Neural cell (in vitro differentiated cells): ENCODE data around the gene SQSTM1. TPM values are rescaled to one million over a fixed set of nuclear protein-coding genes. Genes with fewer than 3 reads are reported as not detected.

ENCODE experiments used
- H2AFZ ChIP-seq: fragments of 200-600, 300-800 bp; sonication (generic), shearing (Covaris generic); 2 replicates; pipeline ENCODE4 v1.6.0; 2014; ENCODE audit warnings: low read depth, mild to moderate bottlenecking, antibody characterized with exemption, low read length, moderate library complexity
- H3F3A ChIP-seq: fragments of 200-600 bp; shearing (Covaris generic); 2 replicates; pipeline ENCODE4 v1.6.1; 2016; ENCODE audit warnings: mild to moderate bottlenecking, moderate library complexity, mixed read lengths, antibody characterized with exemption, low read length; ENCODE audit not compliant: insufficient read depth, poor library complexity, severe bottlenecking
- H3K27ac ChIP-seq: fragments of 200-600, 300-800 bp; sonication (generic), shearing (Covaris generic); 2 replicates; pipeline ENCODE4 v1.5.1; 2014; ENCODE audit warnings: mild to moderate bottlenecking, low read length, moderate library complexity
- H3K27me3 ChIP-seq: fragments of 300-800, 200-600 bp; sonication (generic), shearing (Covaris generic); 2 replicates; pipeline ENCODE4 v1.6.0; 2014; ENCODE audit warnings: mild to moderate bottlenecking, low read depth, low read length, moderate library complexity; ENCODE audit not compliant: insufficient read depth
- H3K36me3 ChIP-seq: fragments of 300-800, 200-600 bp; sonication (generic), shearing (Covaris generic); 2 replicates; pipeline ENCODE4 v1.5.1; 2014; ENCODE audit warnings: mild to moderate bottlenecking, antibody characterized with exemption, low read length, moderate library complexity; ENCODE audit not compliant: insufficient read depth
- H3K4me2 ChIP-seq: fragments of 300-800, 200-600 bp; sonication (generic), shearing (Covaris generic); 2 replicates; pipeline ENCODE4 v1.6.0; 2014; ENCODE audit warnings: mild to moderate bottlenecking, low read length
- H3K4me3 ChIP-seq: fragments of 300-800, 200-600 bp; sonication (generic), shearing (Covaris generic); 2 replicates; pipeline ENCODE4 v1.5.1; 2014; ENCODE audit warnings: mild to moderate bottlenecking, low read length, moderate library complexity
- H3K79me2 ChIP-seq: fragments of 200-600 bp; shearing (Covaris generic); replicated peaks from 2 replicates; pipeline ENCODE4 v1.6.0; 2014; ENCODE audit warnings: mild to moderate bottlenecking, low read length, moderate library complexity; ENCODE audit not compliant: insufficient read depth
- H3K9ac ChIP-seq: fragments of 300-800, 200-600 bp; sonication (generic), shearing (Covaris generic); 2 replicates; pipeline ENCODE4 v1.6.1; 2016; ENCODE audit warnings: mild to moderate bottlenecking, low read length, mixed read lengths
- H3K9me2 ChIP-seq: fragments of 200-600 bp; shearing (Covaris generic); 2 replicates; pipeline ENCODE4 v1.6.1; 2016; ENCODE audit warnings: mild to moderate bottlenecking, low read length, mixed read lengths; ENCODE audit not compliant: insufficient read depth
- H3K9me3 ChIP-seq: fragments of 200-600, 300-800 bp; sonication (generic), shearing (Covaris generic); 2 replicates; pipeline ENCODE4 v1.6.1; 2016; ENCODE audit warnings: mild to moderate bottlenecking, mixed run types, low read length, moderate library complexity, mixed read lengths
- H4K20me1 ChIP-seq: fragments of 200-600 bp; shearing (Covaris generic); 2 replicates; pipeline ENCODE4 v1.6.1; 2016; ENCODE audit warnings: mild to moderate bottlenecking, mixed run types; ENCODE audit not compliant: insufficient read depth
- CTCF ChIP-seq: fragments of 450-650 bp; IDR thresholded peaks from 2 replicates; pipeline ENCODE4 v1.5.1; 2014; ENCODE audit warnings: antibody characterized with exemption, mild to moderate bottlenecking, moderate library complexity; ENCODE audit not compliant: poor library complexity, severe bottlenecking
- EP300 ChIP-seq: fragments of 450-650 bp; conservative IDR thresholded peaks from 2 replicates; pipeline ENCODE4 v1.6.1; 2014; ENCODE audit warnings: antibody characterized with exemption, mild to moderate bottlenecking, moderate library complexity; ENCODE audit not compliant: poor library complexity, severe bottlenecking
- EZH2 ChIP-seq: fragments of 200-600, 300-800 bp; shearing (Covaris generic), sonication (generic); IDR thresholded peaks from 2 replicates; pipeline ENCODE4 v1.6.1; 2014; ENCODE audit warnings: antibody characterized with exemption, low read length, borderline replicate concordance, mild to moderate bottlenecking; ENCODE audit not compliant: insufficient read depth, poor library complexity, severe bottlenecking
- MXI1 ChIP-seq: fragments of 450-650 bp; conservative IDR thresholded peaks from 2 replicates; pipeline ENCODE4 v1.6.1; 2014; ENCODE audit warnings: antibody characterized with exemption, mild to moderate bottlenecking; ENCODE audit not compliant: poor library complexity, severe bottlenecking
- POLR2AphosphoS5 ChIP-seq: IDR thresholded peaks from 2 replicates; pipeline ENCODE4 v1.6.1; 2012
- RAD21 ChIP-seq: fragments of 450-650 bp; conservative IDR thresholded peaks from 2 replicates; pipeline ENCODE4 v1.6.1; 2014; ENCODE audit warnings: antibody characterized with exemption, mild to moderate bottlenecking, moderate library complexity
- REST ChIP-seq: IDR thresholded peaks from 2 replicates; pipeline ENCODE4 v1.6.1; 2012; ENCODE audit warnings: borderline replicate concordance
- SMC3 ChIP-seq: fragments of 450-650 bp; conservative IDR thresholded peaks from 2 replicates; pipeline ENCODE4 v1.6.1; 2014; ENCODE audit warnings: antibody characterized with exemption, mild to moderate bottlenecking, moderate library complexity; ENCODE audit not compliant: poor library complexity
- TAF1 ChIP-seq: IDR thresholded peaks from 2 replicates; pipeline ENCODE4 v1.6.1; 2012; ENCODE audit warnings: low read depth
- polyA plus RNA-seq: library from polyadenylated mRNA; depleted of rRNA; stranded (reverse); fragments of >200 nt; gene quantifications from 2 replicates; pipeline ENCODE4 v1.2.3, GENCODE V29; 2014

The SQSTM1 gene
- polyA plus RNA-seq, 1 donor from 2014 or later = 64.5 TPM

DNA sequence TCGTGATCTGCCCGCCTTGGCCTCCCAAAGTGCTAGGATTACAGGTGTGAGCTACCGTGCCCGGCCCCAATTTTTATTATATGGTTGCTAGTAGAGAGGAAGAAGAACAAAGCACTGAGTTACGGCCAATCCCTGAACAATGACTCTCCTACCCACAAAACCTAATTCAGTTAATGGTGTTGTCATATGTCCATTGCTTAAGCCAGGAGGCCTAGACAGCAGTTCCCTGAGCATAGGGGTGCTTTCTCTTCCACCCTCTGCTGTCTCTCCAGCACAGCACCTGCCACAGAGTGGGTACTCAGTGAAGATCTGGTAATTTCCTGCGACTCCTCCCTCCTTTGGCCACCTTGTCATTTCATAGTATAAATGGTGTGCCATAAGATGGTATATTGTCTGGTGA is 48.4 kb upstream of the SQSTM1 start:
- Histone ChIP-seq H3K27me3 (no peaks in the 10 kb centered on the region), H3K79me2 (no peaks in the 10 kb centered on the region), H3K36me3 (peaks cover 8% of the 10 kb centered on the region), H3F3A (no peaks in the 10 kb centered on the region), H4K20me1 (no peaks in the 10 kb centered on the region), H3K9ac (no peak overlapping the region), H3K4me3 (no peak overlapping the region), H3K9me3 (no peaks in the 10 kb centered on the region), H3K27ac (no peak overlapping the region), H2AFZ (no peak overlapping the region), H3K9me2 (no peaks in the 10 kb centered on the region), H3K4me2 (no peak overlapping the region)
- TF ChIP-seq RAD21 (no peak), MXI1 (no peak), REST (no peak), TAF1 (no peak), SMC3 (no peak), EZH2 (no peak), POLR2AphosphoS5 (no peak), EP300 (no peak), CTCF (no peak)

- H2AFZ ChIP-seq = no peak overlapping the region
- H3K79me2 ChIP-seq = no peaks in the 10 kb centered on the region
- H3K9me3 ChIP-seq = no peaks in the 10 kb centered on the region
- H3K27me3 ChIP-seq = no peaks in the 10 kb centered on the region
- H3K27ac ChIP-seq = no peak overlapping the region
- no peaks in the 10 kb centered on the region for H4K20me1 ChIP-seq
- no peaks in the 10 kb centered on the region for H3F3A ChIP-seq
- no peak for TF ChIP-seq MXI1
- no peak overlapping the region for H3K4me2 ChIP-seq
- H3K36me3 ChIP-seq = peaks cover 8% of the 10 kb centered on the region
- H3K9me2 ChIP-seq = no peaks in the 10 kb centered on the region
- no peak overlapping the region for H3K4me3 ChIP-seq
- H3K9ac ChIP-seq = no peak overlapping the region
These were observed 47.0 kb upstream of the SQSTM1 start for GRCh38 chr5:179773686-179774040.

DNA sequence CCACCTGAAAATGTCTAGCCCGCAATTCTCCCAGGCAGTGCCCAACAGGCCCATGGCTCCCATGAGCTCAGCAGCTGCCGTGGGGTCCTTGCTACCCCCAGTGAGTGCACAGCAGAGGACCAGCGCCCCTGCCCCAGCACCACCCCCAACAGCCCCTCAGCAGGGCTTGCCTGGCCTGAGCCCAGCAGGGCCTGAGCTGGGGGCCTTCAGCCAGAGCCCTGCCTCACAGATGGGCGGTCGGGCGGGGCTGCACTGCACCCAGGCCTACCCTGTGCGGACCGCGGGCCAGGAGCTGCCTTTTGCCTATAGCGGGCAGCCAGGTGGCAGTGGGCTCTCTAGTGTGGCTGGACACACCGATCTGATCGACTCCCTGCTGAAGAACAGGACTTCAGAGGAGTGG is 46.3 kb upstream of the SQSTM1 start:
- Histone ChIP-seq H3K36me3 (peaks cover 8% of the 10 kb centered on the region), H3K27me3 (no peaks in the 10 kb centered on the region), H3K4me3 (no peak overlapping the region), H3K9me3 (no peaks in the 10 kb centered on the region), H3K9me2 (no peaks in the 10 kb centered on the region), H2AFZ (no peak overlapping the region), H3K27ac (no peak overlapping the region), H3K9ac (no peak overlapping the region), H3K79me2 (no peaks in the 10 kb centered on the region), H3F3A (no peaks in the 10 kb centered on the region), H4K20me1 (no peaks in the 10 kb centered on the region), H3K4me2 (no peak overlapping the region)
- TF ChIP-seq SMC3 (no peak), RAD21 (no peak), POLR2AphosphoS5 (no peak), CTCF (no peak), EP300 (no peak), TAF1 (no peak), REST (no peak), MXI1 (no peak), EZH2 (no peak)
